Activated CD4-positive, alpha-beta memory T cell treated with anti-CD3 and anti-CD28 coated beads for 36 hours (primary cell): Measurements from ENCODE around the gene ZSWIM8. TPM values are rescaled to one million over a fixed set of nuclear protein-coding genes. Genes with fewer than 3 reads are reported as not detected.
"Not testable (repeated sequence)": the region's sequence is repeated elsewhere in the genome, so short reads cannot be mapped to it uniquely, and the experiment has no call there.

Experiments used
- CTCF ChIA-PET: fragments of 350-600 bp; sonication (Branson Sonifier 250); formaldehyde crosslinking; loops from one replicate; lab custom pipeline; 2021; ENCODE audit warnings: antibody characterized with exemption, inconsistent platforms; lab: Charles Lee
- POLR2A ChIA-PET: fragments of 350-600 bp; sonication (Branson Sonifier 250); formaldehyde crosslinking; loops from one replicate; lab custom pipeline; 2021; ENCODE audit warnings: antibody characterized with exemption; lab: Charles Lee
- DNase-seq: peaks from one replicate; pipeline ENCODE4 v3.0.0-alpha.2; 2020
- H3K27ac Mint-ChIP-seq: one replicate; pipeline ENCODE4 v1.8.0; 2021; ENCODE audit warnings: mixed read lengths
- H3K27me3 Mint-ChIP-seq: one replicate; pipeline ENCODE4 v1.8.0; 2021; ENCODE audit warnings: mixed read lengths
- H3K36me3 Mint-ChIP-seq: one replicate; pipeline ENCODE4 v1.8.0; 2021; ENCODE audit warnings: mixed read lengths
- H3K4me1 Mint-ChIP-seq: one replicate; pipeline ENCODE4 v1.8.0; 2021; ENCODE audit warnings: low read depth, mixed read lengths
- H3K4me3 Mint-ChIP-seq: one replicate; pipeline ENCODE4 v1.8.0; 2021; ENCODE audit warnings: mild to moderate bottlenecking, mixed read lengths
- H3K9me3 Mint-ChIP-seq: one replicate; pipeline ENCODE4 v1.8.0; 2021; ENCODE audit warnings: mixed read lengths
- intact Hi-C: fragments of 100-400 bp; cut with micrococcal nuclease; formaldehyde crosslinking; loops from one replicate; pipeline ENCODE4 v1.15.1; 2023
- total RNA-seq, 2 experiments: library from RNA; stranded (reverse); gene quantifications; one replicate each; pipeline ENCODE4 v1.2.3, GENCODE V29; 2021

Gene ZSWIM8
- total RNA-seq, 2 experiments from 2014 or later, result 45.1 to 46.2 TPM

DNA sequence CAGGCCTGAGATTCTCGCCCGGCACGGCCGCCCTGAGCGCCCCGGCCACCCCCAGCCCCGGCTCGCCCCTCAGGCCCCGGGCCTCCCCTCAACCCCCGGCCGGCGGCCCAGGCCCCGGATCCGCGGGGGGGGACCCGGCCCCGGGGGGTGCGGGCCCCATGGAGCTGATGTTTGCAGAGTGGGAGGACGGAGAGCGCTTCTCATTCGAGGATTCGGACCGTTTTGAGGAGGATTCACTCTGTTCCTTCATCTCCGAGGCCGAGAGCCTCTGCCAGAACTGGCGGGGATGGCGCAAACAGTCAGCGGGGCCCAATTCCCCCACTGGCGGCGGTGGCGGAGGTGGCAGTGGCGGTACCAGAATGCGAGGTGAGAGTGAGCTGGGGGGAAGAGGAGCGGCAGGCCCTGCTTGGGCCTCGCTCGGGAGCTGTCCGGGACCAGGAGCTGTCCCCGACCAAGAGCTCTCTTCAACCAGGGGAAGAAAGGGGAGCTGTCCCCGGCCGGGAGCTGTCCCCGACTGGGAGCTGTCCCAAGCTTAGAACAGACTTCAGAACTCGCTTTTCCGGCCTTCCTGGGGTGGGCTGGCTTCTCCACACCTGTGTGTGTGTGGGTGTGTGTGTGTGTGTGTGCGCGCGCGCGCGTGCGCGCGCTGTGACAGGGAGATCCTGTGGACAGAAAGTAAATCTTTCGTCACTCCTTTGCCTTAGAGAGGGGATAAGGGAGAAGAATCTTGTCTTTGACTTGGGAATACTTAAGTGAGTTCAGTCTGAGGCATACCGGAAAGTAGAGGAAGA lies 510 bp downstream of the ZSWIM8 start:
- Mint-ChIP-seq H3K27me3 (no peaks in the 10 kb centered on the region), H3K27ac (peak overlapping the region; percentile 96), H3K4me1 (peaks cover 35% of the 10 kb centered on the region), H3K4me3 (peak overlapping the region; percentile 98), H3K36me3 (peaks cover 12% of the 10 kb centered on the region), H3K9me3 (no peaks in the 10 kb centered on the region)
- POLR2A ChIA-PET, result interaction anchor here (0.9 to 3.1 kb wide), 5 partner anchors 8 to 42 kb away, joined by 3 to 22 read pairs (median 8); partner anchors contain the start of gene SEC24C
- CTCF ChIA-PET, result interaction anchor here (0.9 to 1.7 kb wide), 7 partner anchors 12 to 24 kb away, joined by 3 to 8 read pairs (median 4); a partner anchor contains a TSS
- intact Hi-C loops, result loop anchor here (1.0 kb wide), 4 partner anchors 14 to 56 kb away; partner anchors contain the start of gene SEC24C
- DNase-seq, result peak; percentile 63

DNA sequence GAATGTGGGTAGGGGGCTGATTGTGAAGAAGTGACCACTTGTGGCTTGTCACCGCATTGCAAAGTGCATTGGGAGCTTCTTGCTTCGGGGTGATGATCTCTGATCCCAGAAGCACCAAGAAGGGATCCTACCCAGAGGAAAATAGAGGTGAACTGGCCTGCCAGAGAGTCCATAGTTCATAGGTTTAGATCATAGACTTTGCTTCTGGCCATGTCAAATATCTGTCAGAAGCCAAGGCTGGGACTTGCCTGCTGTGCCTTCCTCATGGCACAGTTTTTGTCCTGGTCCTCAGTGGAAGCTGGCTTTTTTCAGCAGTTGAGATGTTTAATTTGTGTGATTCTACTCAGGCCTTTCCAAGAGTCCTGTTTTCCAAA lies 1.1 kb downstream of the ZSWIM8 start:
- no peak for DNase-seq
- Mint-ChIP-seq H3K36me3 (peaks cover 18% of the 10 kb centered on the region), H3K27ac (peak overlapping the region; percentile 77), H3K4me3 (peak overlapping the region; percentile 98), H3K9me3 (no peaks in the 10 kb centered on the region), H3K27me3 (no peaks in the 10 kb centered on the region), H3K4me1 (peaks cover 31% of the 10 kb centered on the region)
- intact Hi-C loops, result no loop called here
- POLR2A ChIA-PET, result interaction anchor here (1.9 to 3.1 kb wide), 3 partner anchors 14 to 23 kb away, joined by 8 to 22 read pairs (median 9); a partner anchor contains a TSS
- CTCF ChIA-PET, result interaction anchor here (0.7 to 1.7 kb wide), 8 partner anchors 13 to 57 kb away, joined by 3 to 8 read pairs (median 4); a partner anchor contains a TSS

DNA sequence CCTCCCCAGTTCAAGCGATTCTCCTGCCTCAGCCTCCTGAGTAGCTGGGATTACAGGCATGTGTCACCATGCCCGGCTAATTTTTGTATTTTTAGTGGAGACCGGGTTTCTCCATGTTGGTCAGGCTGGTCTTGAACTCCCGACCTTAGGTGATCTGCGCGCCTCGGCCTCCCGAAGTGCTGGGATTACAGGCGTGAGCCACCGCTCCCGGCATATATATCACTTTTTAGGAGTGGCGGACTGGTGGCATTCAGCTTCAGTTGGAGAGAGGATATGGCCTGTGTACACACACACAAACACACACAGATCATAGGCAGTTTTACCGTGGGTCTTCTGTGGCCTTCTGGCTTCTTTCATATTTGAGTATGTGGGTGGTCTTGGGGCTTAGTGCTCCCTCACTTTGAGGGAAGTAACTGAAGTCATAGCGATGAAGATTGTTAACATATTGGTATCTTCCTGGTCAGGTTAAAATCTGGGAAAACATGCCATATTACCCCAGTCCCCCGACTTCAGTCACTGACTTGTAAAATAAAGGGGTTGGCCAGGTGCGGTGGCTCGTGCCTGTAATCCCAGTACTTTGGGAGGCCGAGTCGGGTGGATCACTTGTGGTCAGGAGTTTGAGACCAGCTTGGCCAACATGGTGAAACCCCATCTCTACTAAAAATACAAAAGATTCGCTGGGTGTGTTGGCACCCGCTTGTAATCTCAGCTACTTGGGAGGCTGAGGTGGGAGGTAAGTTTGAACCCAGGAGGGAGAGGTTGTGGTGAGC lies 1.8 kb downstream of the ZSWIM8 start:
- H3K36me3 Mint-ChIP-seq, result peaks cover 16% of the 10 kb centered on the region
- peak overlapping the region; percentile 33 for H3K27ac Mint-ChIP-seq
- POLR2A ChIA-PET, result interaction anchor here (1.0 to 3.1 kb wide), 4 partner anchors 15 to 23 kb away, joined by 4 to 22 read pairs (median 8); a partner anchor contains a TSS
- intact Hi-C loops, H3K27me3 Mint-ChIP-seq, DNase-seq, H3K9me3 Mint-ChIP-seq: not testable (repeated sequence)
- H3K4me1 Mint-ChIP-seq, result peaks cover 31% of the 10 kb centered on the region
- CTCF ChIA-PET, result interaction anchor here (0.7 to 1.7 kb wide), 7 partner anchors 13 to 58 kb away, joined by 3 to 7 read pairs (median 4); a partner anchor contains a TSS
- H3K4me3 Mint-ChIP-seq, result peak overlapping the region; percentile 43

DNA sequence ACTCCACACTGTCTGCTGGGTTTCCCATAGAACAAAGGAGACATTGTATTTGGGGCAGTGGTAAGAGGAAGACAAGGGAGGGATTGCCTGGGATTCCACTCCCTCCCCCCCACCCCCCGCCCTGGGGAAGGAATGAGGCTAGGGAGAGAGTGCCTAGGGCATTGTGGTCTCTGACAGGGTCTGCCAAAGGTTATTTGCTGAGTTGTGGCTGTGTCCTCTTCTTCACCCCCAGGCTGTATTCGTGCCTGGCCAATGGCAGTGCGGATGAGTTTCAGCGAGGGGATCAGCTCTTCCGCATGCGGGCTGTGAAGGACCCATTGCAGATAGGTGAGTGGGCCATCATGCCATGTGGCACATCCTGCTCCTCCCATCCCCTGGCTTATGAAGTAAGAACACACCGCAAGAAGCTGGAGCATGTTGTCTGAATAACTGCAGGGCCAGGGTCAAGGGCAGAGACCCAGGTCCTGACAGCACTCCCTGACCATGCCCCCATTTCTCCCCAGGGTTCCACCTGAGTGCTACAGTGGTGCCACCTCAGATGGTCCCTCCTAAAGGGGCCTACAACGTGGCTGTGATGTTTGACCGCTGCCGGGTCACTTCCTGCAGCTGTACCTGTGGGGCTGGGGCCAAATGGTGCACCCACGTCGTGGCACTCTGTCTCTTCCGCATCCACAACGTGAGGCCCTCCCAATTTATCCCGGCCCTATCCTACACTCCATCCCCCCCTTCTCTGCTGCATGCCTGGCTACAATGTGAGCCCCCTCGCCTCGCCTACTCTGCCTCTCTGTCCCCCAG lies 3.7 kb downstream of the ZSWIM8 start:
- H3K4me3 Mint-ChIP-seq, result no peak overlapping the region
- DNase-seq, result no peak
- intact Hi-C loops, result no loop called here
- ChIA-PET CTCF (no interaction called here), POLR2A (interaction anchor here (1.1 to 2.4 kb wide), 2 partner anchors 17 to 21 kb away, joined by 3 to 14 read pairs; a partner anchor contains a TSS)
- H3K4me1 Mint-ChIP-seq, result peaks cover 17% of the 10 kb centered on the region
- no peaks in the 10 kb centered on the region for H3K9me3 Mint-ChIP-seq
- peaks cover 27% of the 10 kb centered on the region for H3K36me3 Mint-ChIP-seq
- H3K27me3 Mint-ChIP-seq, result no peaks in the 10 kb centered on the region
- no peak overlapping the region for H3K27ac Mint-ChIP-seq

DNA sequence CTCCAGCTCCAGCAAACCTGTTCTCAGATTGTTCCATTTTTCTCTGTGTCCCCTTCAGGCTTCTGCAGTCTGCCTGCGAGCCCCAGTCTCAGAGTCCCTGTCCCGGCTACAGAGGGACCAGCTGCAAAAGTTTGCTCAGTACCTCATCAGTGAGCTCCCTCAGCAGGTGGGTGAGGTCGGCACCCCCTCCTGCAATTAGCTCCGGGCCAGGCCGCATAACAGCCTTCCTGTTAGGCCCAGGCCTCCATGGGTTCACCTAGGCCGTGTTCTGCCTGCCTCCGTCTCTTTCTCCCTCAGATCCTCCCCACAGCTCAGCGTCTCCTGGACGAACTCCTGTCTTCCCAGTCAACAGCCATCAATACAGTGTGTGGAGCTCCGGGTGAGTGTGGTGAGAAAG lies 4.3 kb downstream of the ZSWIM8 start:
- Mint-ChIP-seq H3K36me3 (peaks cover 32% of the 10 kb centered on the region), H3K27ac (no peak overlapping the region), H3K27me3 (no peaks in the 10 kb centered on the region), H3K9me3 (no peaks in the 10 kb centered on the region), H3K4me3 (no peak overlapping the region), H3K4me1 (peaks cover 17% of the 10 kb centered on the region)
- ChIA-PET POLR2A (interaction anchor here (0.6 to 2.4 kb wide), 3 partner anchors 18 to 31 kb away, joined by 3 to 14 read pairs (median 3); a partner anchor contains a TSS), CTCF (no interaction called here)
- no peak for DNase-seq
- intact Hi-C loops, result no loop called here

DNA sequence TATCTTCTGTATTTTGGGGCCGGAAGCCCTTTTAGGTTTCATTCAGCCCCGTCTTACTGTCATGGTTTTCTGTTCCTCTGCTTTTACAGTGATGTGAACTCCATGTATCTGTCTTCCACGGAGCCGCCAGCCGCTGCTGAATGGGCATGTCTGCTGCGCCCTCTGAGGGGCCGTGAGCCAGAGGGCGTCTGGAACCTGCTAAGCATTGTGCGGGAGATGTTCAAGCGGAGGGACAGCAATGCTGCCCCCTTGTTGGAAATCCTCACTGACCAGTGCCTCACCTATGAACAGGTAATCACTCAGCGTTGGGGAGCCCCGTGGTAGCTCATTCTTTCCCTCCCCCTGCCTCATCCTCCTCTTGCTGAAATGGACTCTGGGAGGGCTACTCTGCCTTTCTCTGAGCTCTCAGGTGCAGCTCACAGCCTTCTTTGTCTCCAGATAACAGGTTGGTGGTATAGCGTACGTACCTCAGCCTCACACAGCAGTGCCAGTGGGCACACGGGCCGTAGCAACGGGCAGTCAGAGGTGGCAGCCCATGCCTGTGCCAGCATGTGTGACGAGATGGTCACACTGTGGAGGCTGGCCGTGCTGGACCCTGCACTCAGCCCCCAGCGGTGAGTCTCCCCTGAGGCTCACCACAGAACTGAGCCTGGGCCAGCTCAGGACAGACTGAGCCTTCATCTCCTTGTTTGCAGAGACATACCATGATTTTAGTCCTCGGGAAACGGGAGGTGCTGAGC lies 5.7 kb downstream of the ZSWIM8 start:
- Mint-ChIP-seq H3K9me3 (no peaks in the 10 kb centered on the region), H3K27me3 (no peaks in the 10 kb centered on the region), H3K4me3 (no peak overlapping the region), H3K27ac (no peak overlapping the region), H3K36me3 (peaks cover 32% of the 10 kb centered on the region), H3K4me1 (peaks cover 14% of the 10 kb centered on the region)
- no peak for DNase-seq
- intact Hi-C loops, result no loop called here
- ChIA-PET CTCF (no interaction called here), POLR2A (no interaction called here)

DNA sequence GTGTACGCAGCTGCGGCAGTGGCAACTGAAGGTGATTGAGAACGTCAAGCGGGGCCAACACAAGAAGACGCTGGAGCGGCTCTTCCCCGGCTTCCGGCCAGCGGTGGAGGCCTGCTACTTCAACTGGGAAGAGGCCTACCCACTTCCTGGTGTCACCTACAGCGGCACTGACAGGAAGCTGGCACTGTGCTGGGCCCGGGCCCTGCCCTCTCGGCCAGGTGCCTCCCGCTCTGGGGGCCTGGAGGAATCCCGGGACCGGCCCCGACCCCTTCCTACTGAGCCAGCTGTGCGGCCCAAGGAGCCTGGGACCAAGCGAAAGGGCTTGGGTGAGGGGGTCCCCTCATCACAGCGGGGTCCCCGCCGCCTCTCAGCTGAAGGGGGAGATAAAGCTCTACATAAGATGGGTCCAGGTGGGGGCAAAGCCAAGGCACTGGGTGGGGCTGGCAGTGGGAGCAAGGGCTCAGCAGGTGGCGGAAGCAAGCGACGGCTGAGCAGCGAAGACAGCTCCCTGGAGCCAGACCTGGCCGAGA lies 6.5 kb downstream of the ZSWIM8 start:
- no peak overlapping the region for H3K27ac Mint-ChIP-seq
- no peak overlapping the region for H3K4me3 Mint-ChIP-seq
- no peaks in the 10 kb centered on the region for H3K9me3 Mint-ChIP-seq
- ChIA-PET POLR2A (interaction anchor here (1.2 kb wide), 1 partner anchor 19 kb away, joined by 3 read pairs; no protein-coding TSS in a partner anchor), CTCF (no interaction called here)
- intact Hi-C loops, result no loop called here
- H3K27me3 Mint-ChIP-seq, result no peaks in the 10 kb centered on the region
- H3K36me3 Mint-ChIP-seq, result peaks cover 36% of the 10 kb centered on the region
- no peak for DNase-seq
- peaks cover 5% of the 10 kb centered on the region for H3K4me1 Mint-ChIP-seq

DNA sequence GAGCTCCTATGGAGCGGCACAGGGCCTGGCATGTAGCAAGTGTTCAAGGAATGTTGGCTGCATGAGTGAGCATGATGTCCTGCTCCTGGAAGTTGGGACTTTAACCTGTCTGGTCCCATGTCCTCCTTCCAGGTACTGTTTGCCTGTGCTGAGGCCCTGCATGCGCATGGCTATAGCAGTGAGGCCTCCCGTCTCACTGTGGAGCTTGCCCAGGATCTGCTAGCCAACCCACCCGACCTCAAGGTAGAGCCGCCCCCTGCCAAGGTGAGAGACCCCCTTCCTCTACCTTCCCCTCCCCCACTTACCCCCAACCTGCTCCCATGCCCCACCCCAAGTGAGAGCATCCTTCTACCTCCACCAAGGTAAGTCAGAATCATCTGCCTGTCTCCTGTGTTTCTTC lies 8.1 kb downstream of the ZSWIM8 start:
- Mint-ChIP-seq H3K27me3 (no peaks in the 10 kb centered on the region), H3K4me1 (no peaks in the 10 kb centered on the region), H3K9me3 (no peaks in the 10 kb centered on the region), H3K4me3 (no peak overlapping the region), H3K36me3 (peaks cover 38% of the 10 kb centered on the region), H3K27ac (no peak overlapping the region)
- ChIA-PET CTCF (interaction anchor here (0.6 kb wide), 1 partner anchor 13 kb away, joined by 3 read pairs; no protein-coding TSS in a partner anchor), POLR2A (no interaction called here)
- intact Hi-C loops, result no loop called here
- DNase-seq, result no peak

DNA sequence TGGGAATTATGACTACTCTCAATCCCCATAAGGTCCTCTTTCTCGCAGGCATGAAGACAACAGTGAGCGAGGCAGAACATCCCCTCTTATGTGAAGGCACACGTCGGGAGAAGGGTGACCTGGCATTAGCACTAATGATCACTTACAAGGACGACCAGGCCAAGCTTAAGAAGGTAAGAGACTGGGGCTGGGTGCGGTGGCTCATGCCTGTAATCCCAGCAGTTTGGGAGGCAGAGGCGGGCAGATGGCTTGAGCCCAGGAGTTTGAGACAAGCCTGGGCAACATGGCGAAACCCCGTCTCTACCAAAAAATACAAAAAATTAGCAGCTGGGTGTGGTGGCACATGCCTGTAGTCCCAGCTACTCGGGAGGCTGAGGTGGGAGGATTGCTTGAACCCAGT lies 10.1 kb downstream of the ZSWIM8 start:
- POLR2A ChIA-PET, result interaction anchor here (1.9 kb wide), 1 partner anchor 14 kb away, joined by 5 read pairs; no protein-coding TSS in a partner anchor
- H3K27ac Mint-ChIP-seq, H3K9me3 Mint-ChIP-seq, H3K4me1 Mint-ChIP-seq, DNase-seq, H3K4me3 Mint-ChIP-seq, CTCF ChIA-PET, intact Hi-C loops, H3K27me3 Mint-ChIP-seq: not testable (repeated sequence)
- H3K36me3 Mint-ChIP-seq, result peaks cover 37% of the 10 kb centered on the region

DNA sequence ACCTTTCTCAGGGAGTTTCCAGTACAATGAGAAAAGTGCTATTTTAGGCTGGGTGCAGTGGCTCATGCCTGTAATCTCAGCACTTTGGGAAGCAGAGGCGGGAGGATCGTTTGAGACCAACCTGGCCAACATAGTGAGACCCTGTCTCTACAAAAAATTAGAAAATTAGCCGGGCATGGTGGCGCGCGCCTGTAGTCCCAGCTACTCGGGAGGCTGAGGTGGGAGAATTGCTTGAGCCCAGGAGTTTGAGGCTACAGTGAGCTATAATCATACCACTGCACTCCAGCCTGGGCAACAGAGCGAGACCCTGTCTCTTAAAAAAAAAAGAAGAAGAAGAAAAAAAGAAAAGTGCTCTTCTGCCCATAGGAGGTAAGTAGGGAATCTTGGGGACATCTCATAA lies 10.6 kb downstream of the ZSWIM8 start:
- H3K27me3 Mint-ChIP-seq, H3K9me3 Mint-ChIP-seq, CTCF ChIA-PET, intact Hi-C loops, H3K27ac Mint-ChIP-seq, H3K4me1 Mint-ChIP-seq, H3K4me3 Mint-ChIP-seq, DNase-seq: not testable (repeated sequence)
- H3K36me3 Mint-ChIP-seq, result peaks cover 34% of the 10 kb centered on the region
- POLR2A ChIA-PET, result interaction anchor here (1.9 kb wide), 1 partner anchor 13 kb away, joined by 5 read pairs; no protein-coding TSS in a partner anchor
